EH (cell line): ENCODE data around the gene ST6GALNAC6.

Experiments
- DNase-seq: peaks from one replicate; pipeline ENCODE4 v3.0.0-alpha.2; 2015; ENCODE audit warnings: low read depth

The ST6GALNAC6 gene

GRCh38 chr9:127899128-127899943, at the start of gene ST6GALNAC6:
Gene ST6GALNAC6, minus strand, starts transcription at chr9:127899603. Its CDS starts 1,622 bp downstream, at chr9:127897981.
- DNase-seq: peak; percentile 77

GRCh38 chr9:127947841-127948710, 48.7 kb upstream of the ST6GALNAC6 start:
- no peak for DNase-seq

GRCh38 chr9:127946728-127947127, 47.3 kb upstream of the ST6GALNAC6 start:
- no peak for DNase-seq

GRCh38 chr9:127945942-127946341, 46.5 kb upstream of the ST6GALNAC6 start:
- DNase-seq: no peak

- DNase-seq: no peak
Measured at GRCh38 chr9:127945338-127945737, 45.9 kb upstream of the ST6GALNAC6 start.

GRCh38 chr9:127944586-127945218, 45.3 kb upstream of the ST6GALNAC6 start:
- DNase-seq: no peak

GRCh38 chr9:127943731-127944144, 44.3 kb upstream of the ST6GALNAC6 start:
- peak; percentile 79 for DNase-seq

- no peak for DNase-seq
Measured at GRCh38 chr9:127943011-127943662, 43.7 kb upstream of the ST6GALNAC6 start.

- DNase-seq: peak; percentile 70
Measured at GRCh38 chr9:127942216-127943010, 43.0 kb upstream of the ST6GALNAC6 start.

- no peak for DNase-seq
Measured at GRCh38 chr9:127941961-127942215, 42.5 kb upstream of the ST6GALNAC6 start.

GRCh38 chr9:127941062-127941960, 41.9 kb upstream of the ST6GALNAC6 start:
- DNase-seq: no peak

GRCh38 chr9:127940593-127940992, 41.2 kb upstream of the ST6GALNAC6 start:
- DNase-seq: no peak

- no peak for DNase-seq
Measured at GRCh38 chr9:127938298-127938690, 38.9 kb upstream of the ST6GALNAC6 start.

GRCh38 chr9:127937388-127938297, 38.2 kb upstream of the ST6GALNAC6 start, which contains the start of gene DPM2:
Gene DPM2, minus strand, starts transcription at chr9:127937854. Its CDS starts 34 bp downstream, at chr9:127937820.
- DNase-seq: peak; percentile 86

GRCh38 chr9:127937056-127937387, 37.6 kb upstream of the ST6GALNAC6 start:
- peak; percentile 33 for DNase-seq

GRCh38 chr9:127936347-127936852, 37.0 kb upstream of the ST6GALNAC6 start:
- DNase-seq: no peak

GRCh38 chr9:127935765-127936221, 36.4 kb upstream of the ST6GALNAC6 start:
- DNase-seq: no peak

GRCh38 chr9:127934986-127935385, 35.6 kb upstream of the ST6GALNAC6 start:
- no peak for DNase-seq

- DNase-seq: no peak
Measured at GRCh38 chr9:127934248-127934647, 34.8 kb upstream of the ST6GALNAC6 start.
